PC-9 (cell line): ENCODE data around the gene GFY. TPM values are rescaled to one million over a fixed set of nuclear protein-coding genes. Genes with fewer than 3 reads are reported as not detected.

Experiments used
- BruUV-seq: library from RNA; stranded (reverse); fragments of 400-500 nt; replicated peaks from 2 replicates; lab custom pipeline; 2021; lab: Mats Ljungman, UMichigan
- CTCF ChIA-PET: fragments of 300-600 bp; sonication (Branson Sonifier 250); formaldehyde crosslinking; loops from one replicate; lab custom pipeline; 2022; ENCODE audit warnings: antibody characterized with exemption; lab: Charles Lee
- POLR2A ChIA-PET: fragments of 300-600 bp; sonication (Branson Sonifier 250); formaldehyde crosslinking; loops from one replicate; lab custom pipeline; 2022; ENCODE audit warnings: antibody characterized with exemption; ENCODE audit not compliant: unreplicated experiment; lab: Charles Lee
- DNase-seq, 2 experiments: peaks; one replicate each; pipeline versions ENCODE4 v3.0.0 to v3.0.0-alpha.2; 2015 to 2022; ENCODE audit warnings: mixed read lengths in 1 of 2
- H2AFZ ChIP-seq: fragments of 200-600 bp; sonication (generic); 2 replicates; pipeline ENCODE4 v1.8.1; 2017; ENCODE audit warnings: antibody characterized with exemption
- H3F3A ChIP-seq: fragments of 200-600 bp; sonication (generic); 2 replicates; pipeline ENCODE4 v1.8.1; 2017; ENCODE audit warnings: antibody characterized with exemption, mild to moderate bottlenecking, low read depth; ENCODE audit not compliant: insufficient read depth
- H3K27ac ChIP-seq: fragments of 200-600 bp; sonication (generic); 2 replicates; pipeline ENCODE4 v1.6.1; 2016; ENCODE audit warnings: mixed run types
- H3K27me3 ChIP-seq: fragments of 200-600 bp; sonication (generic); 2 replicates; pipeline ENCODE4 v1.6.1; 2016; ENCODE audit warnings: low read depth, mixed run types; ENCODE audit not compliant: insufficient read depth
- H3K36me3 ChIP-seq: fragments of 200-600 bp; sonication (generic); 2 replicates; pipeline ENCODE4 v1.6.1; 2016; ENCODE audit warnings: low read depth, mixed run types
- H3K4me1 ChIP-seq: fragments of 200-600 bp; sonication (generic); replicated peaks from 2 replicates; pipeline ENCODE4 v1.6.1; 2016; ENCODE audit warnings: mixed run types; ENCODE audit not compliant: insufficient read depth
- H3K4me2 ChIP-seq: fragments of 200-600 bp; sonication (generic); 2 replicates; pipeline ENCODE4 v1.6.1; 2017; ENCODE audit warnings: mixed run types
- H3K4me3 ChIP-seq: fragments of 200-600 bp; sonication (generic); 2 replicates; pipeline ENCODE4 v1.6.1; 2016; ENCODE audit warnings: mixed run types
- H3K79me2 ChIP-seq: fragments of 200-600 bp; sonication (generic); 2 replicates; pipeline ENCODE4 v1.6.1; 2017; ENCODE audit warnings: low read depth, mixed run types
- H3K9me2 ChIP-seq: fragments of 200-600 bp; sonication (generic); 2 replicates; pipeline ENCODE4 v1.8.1; 2017; ENCODE audit warnings: mild to moderate bottlenecking; ENCODE audit not compliant: insufficient read depth
- H3K9me3 ChIP-seq: fragments of 200-600 bp; sonication (generic); 2 replicates; pipeline ENCODE4 v1.8.1; 2016; ENCODE audit warnings: low read depth; ENCODE audit not compliant: insufficient read depth
- H4K20me1 ChIP-seq: fragments of 200-600 bp; sonication (generic); 2 replicates; pipeline ENCODE4 v1.8.1; 2017; ENCODE audit not compliant: insufficient read depth
- EZH2 ChIP-seq: fragments of 200-600 bp; sonication (generic); IDR thresholded peaks from 2 replicates; pipeline ENCODE4 v1.8.0; 2017; ENCODE audit warnings: antibody characterized with exemption, low read depth
- intact Hi-C: fragments of 100-400 bp; cut with micrococcal nuclease; formaldehyde crosslinking; loops from one replicate; pipeline ENCODE4 v1.10.0; 2022; ENCODE audit not compliant: unreplicated experiment
- total RNA-seq: library from RNA; stranded (reverse); gene quantifications from 2 replicates; pipeline ENCODE4 v1.2.3, GENCODE V29; 2021
- TF ChIP-seq, protein P1 (sequence below): fragments of 200-600 bp; sonication (generic); conservative IDR thresholded peaks from 2 replicates; pipeline ENCODE4 v1.6.1; 2017; ENCODE audit warnings: mixed run types, antibody characterized with exemption, mild to moderate bottlenecking, moderate library complexity

Gene GFY
- total RNA-seq, 1 experiment from 2014 or later = not detected

DNA sequence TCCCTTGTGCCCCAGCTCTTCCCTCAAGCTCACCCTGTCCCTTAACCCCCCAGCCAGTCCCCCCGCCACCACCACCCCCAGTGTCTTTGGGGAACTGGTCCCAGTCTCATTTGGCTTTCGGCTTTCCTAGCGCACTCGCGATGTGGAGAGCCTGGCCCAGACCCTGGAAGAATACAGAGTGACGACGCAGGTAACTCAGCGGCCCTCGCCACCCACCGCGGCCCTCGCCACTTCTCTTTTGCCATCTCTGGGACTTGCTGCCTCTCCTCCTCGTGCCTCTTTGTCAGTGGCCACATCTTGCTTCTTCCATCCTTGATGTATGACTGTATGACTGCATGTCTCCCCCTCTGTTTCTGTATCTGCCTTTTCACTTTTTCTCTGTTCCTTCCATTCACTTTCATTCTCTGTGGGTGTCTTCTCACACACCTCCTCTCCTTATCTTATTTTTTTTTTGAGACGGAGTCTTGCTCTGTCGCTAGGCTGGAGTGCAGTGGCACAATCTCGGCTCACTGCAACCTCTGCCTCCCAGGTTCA lies 17.6 kb upstream of the GFY start:
- H3K9me2 ChIP-seq = no peaks in the 10 kb centered on the region
- CTCF ChIA-PET = no interaction called here
- BruUV-seq = no TSS peak

DNA sequence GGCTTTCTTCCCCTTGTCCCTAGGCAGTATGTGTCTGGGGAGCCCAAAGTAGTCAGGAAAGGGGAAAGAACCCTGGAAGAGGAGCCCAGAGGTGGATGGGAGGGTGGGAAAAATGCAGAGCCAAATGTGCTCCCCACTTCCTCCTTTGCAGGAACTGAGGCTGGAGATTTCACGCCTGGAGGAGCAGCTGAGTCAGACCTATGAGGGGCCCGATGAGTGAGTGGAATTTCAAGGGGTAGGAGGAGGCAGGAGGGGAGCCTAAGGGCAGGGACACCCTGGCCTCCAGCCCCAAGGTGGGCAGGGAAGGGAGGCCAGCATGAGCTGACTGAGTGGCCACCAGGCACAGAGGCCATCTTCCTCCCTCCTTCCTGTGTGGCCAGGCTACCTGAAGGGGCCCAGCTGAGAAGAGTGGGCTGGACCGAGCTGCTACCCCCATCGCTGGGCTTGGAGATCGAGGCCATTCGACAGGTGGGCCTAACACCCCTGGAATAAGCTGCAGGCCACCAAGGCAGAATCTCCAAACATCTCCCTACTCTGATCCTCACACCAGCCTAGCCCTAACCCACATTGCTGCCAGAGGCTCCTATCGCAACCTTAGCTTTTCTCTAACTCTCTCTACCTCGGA lies 16.3 kb upstream of the GFY start:
- no peaks in the 10 kb centered on the region for H3K79me2 ChIP-seq
- no peaks in the 10 kb centered on the region for H3K36me3 ChIP-seq
- H3K4me1 ChIP-seq = peaks cover 2% of the 10 kb centered on the region
- H3K9me2 ChIP-seq = no peaks in the 10 kb centered on the region
- H4K20me1 ChIP-seq = no peaks in the 10 kb centered on the region
- ChIA-PET POLR2A (no interaction called here), CTCF (no interaction called here)
- peak overlapping the region; percentile 29; the same call in 1 of the 2 replicates for H2AFZ ChIP-seq
- no peak overlapping the region for H3K4me2 ChIP-seq
- H3K4me3 ChIP-seq = no peak overlapping the region
- H3K9me3 ChIP-seq = no peaks in the 10 kb centered on the region
- TF ChIP-seq, protein P1, sequence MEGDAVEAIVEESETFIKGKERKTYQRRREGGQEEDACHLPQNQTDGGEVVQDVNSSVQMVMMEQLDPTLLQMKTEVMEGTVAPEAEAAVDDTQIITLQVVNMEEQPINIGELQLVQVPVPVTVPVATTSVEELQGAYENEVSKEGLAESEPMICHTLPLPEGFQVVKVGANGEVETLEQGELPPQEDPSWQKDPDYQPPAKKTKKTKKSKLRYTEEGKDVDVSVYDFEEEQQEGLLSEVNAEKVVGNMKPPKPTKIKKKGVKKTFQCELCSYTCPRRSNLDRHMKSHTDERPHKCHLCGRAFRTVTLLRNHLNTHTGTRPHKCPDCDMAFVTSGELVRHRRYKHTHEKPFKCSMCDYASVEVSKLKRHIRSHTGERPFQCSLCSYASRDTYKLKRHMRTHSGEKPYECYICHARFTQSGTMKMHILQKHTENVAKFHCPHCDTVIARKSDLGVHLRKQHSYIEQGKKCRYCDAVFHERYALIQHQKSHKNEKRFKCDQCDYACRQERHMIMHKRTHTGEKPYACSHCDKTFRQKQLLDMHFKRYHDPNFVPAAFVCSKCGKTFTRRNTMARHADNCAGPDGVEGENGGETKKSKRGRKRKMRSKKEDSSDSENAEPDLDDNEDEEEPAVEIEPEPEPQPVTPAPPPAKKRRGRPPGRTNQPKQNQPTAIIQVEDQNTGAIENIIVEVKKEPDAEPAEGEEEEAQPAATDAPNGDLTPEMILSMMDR = no peak
- no peak for TF ChIP-seq EZH2
- intact Hi-C loops = no loop called here
- peaks cover 5% of the 10 kb centered on the region; the same call in 1 of the 2 replicates for H3F3A ChIP-seq
- no TSS peak for BruUV-seq
- H3K27me3 ChIP-seq = no peaks in the 10 kb centered on the region
- DNase-seq = no peak
- no peak overlapping the region for H3K27ac ChIP-seq

More for the DNA sequence above, 17.6 kb upstream of the GFY start:
- H4K20me1 ChIP-seq = no peaks in the 10 kb centered on the region
- no peak for DNase-seq
- POLR2A ChIA-PET = no interaction called here
- H2AFZ ChIP-seq = no peak overlapping the region
- H3K4me1 ChIP-seq = peaks cover 9% of the 10 kb centered on the region
- H3K4me2 ChIP-seq = no peak overlapping the region
- no peaks in the 10 kb centered on the region for H3K9me3 ChIP-seq
- H3F3A ChIP-seq = peaks cover 12% of the 10 kb centered on the region
- no peaks in the 10 kb centered on the region for H3K36me3 ChIP-seq
- no peak overlapping the region for H3K27ac ChIP-seq
- H3K27me3 ChIP-seq = no peaks in the 10 kb centered on the region
- intact Hi-C loops = no loop called here
- no peak for TF ChIP-seq EZH2
- TF ChIP-seq, protein P1 = no peak
- H3K4me3 ChIP-seq = no peak overlapping the region
- no peaks in the 10 kb centered on the region for H3K79me2 ChIP-seq

DNA sequence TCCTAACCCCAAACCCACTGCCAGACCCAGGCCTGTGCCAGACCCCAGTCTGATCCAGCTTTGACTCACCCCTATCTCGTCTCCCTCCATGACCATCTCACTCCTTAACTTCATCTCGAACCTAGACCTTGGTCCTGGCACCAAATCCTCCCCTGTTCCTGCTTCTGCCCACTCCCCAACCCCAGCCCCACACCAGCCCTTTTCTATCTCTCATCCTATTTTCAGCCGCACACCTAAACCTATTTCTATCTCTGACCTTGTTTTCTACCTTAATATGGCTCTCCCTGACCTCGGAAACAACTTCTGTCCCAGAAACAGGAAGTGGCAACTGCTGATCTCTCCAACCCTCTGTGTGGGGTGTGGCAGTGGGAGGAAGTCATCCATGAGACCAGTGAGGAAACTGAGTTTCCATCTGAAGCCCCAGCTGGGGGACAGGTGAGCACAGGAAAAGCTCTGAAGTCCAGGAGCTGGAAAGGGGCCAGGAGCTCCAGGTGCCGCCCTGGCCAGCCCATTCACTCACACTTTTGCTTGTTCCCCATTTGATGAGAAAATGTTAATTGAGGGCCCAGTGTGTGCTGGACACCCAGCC lies 15.7 kb upstream of the GFY start:
- Histone ChIP-seq H4K20me1 (no peaks in the 10 kb centered on the region), H3K79me2 (no peaks in the 10 kb centered on the region), H3K4me2 (no peak overlapping the region), H3K36me3 (no peaks in the 10 kb centered on the region), H3K9me3 (no peaks in the 10 kb centered on the region), H3K27me3 (peaks cover 2% of the 10 kb centered on the region; the same call in 1 of the 2 replicates), H3K27ac (no peak overlapping the region), H3K4me3 (no peak overlapping the region), H3K9me2 (no peaks in the 10 kb centered on the region), H3F3A (no peaks in the 10 kb centered on the region), H2AFZ (no peak overlapping the region), H3K4me1 (no peaks in the 10 kb centered on the region)
- CTCF ChIA-PET = no interaction called here
- DNase-seq = no peak
- POLR2A ChIA-PET = interaction anchor here (0.6 kb wide), 1 partner anchor 33 kb away, joined by 3 read pairs; no protein-coding TSS in a partner anchor
- no TSS peak for BruUV-seq
- TF ChIP-seq, protein P1 = no peak
- no peak for TF ChIP-seq EZH2
- intact Hi-C loops = no loop called here
